Testis (tissue), 3 donors: ENCODE measurements around the gene CACNA1C. TPM values are rescaled to one million over a fixed set of nuclear protein-coding genes. Genes with fewer than 3 reads are reported as not detected.

Experiments used
- DNase-seq: peaks from one replicate; pipeline ENCODE4 v3.0.0-alpha.2; 2019
- H3K27ac ChIP-seq, 2 donors: fragments of 200-600 bp; sonication (generic); one replicate each; pipeline ENCODE4 v1.5.1; 2019
- H3K27me3 ChIP-seq: fragments of 200-600 bp; sonication (generic); one replicate; pipeline ENCODE4 v1.5.1; 2019
- H3K36me3 ChIP-seq: fragments of 200-600 bp; sonication (generic); one replicate; pipeline ENCODE4 v1.5.1; 2017; ENCODE audit warnings: low read depth; ENCODE audit errors: missing control alignments
- H3K4me1 ChIP-seq: fragments of 200-600 bp; sonication (generic); one replicate; pipeline ENCODE4 v1.5.1; 2019
- H3K4me3 ChIP-seq, 2 donors: fragments of 200-600 bp; sonication (generic); one replicate each; pipeline ENCODE4 v1.5.1; 2017 to 2019
- H3K9me3 ChIP-seq: fragments of 200-600 bp; sonication (generic); one replicate; pipeline ENCODE4 v1.5.1; 2017
- POLR2A ChIP-seq: fragments of 450-650 bp; IDR thresholded peaks from one replicate; pipeline ENCODE4 v1.6.1; 2017; ENCODE audit warnings: antibody characterized with exemption, mild to moderate bottlenecking, moderate library complexity
- WGBS, 2 donors: methylation state at CpG; one replicate each; pipeline ENCODE4 v1.1.5; 2018; 5-methylcytosine and 5-hydroxymethylcytosine counted together
- intact Hi-C: fragments of 100-400 bp; cut with DNase I; formaldehyde crosslinking; loops from one replicate; pipeline ENCODE4 v1.15.1; 2023; ENCODE audit warnings: low total_unique reads
- polyA plus RNA-seq: library from polyadenylated mRNA; stranded (reverse); fragments of 350-450 nt; fragmentation: Illumina TruSeq; extraction: RNeasy Lipid Tissue Mini Kit (QIAGEN cat#74804); gene quantifications from one replicate; pipeline ENCODE4 v1.2.3, GENCODE V29; 2014; ENCODE audit warnings: low read depth, low replicate concordance; ENCODE audit not compliant: insufficient read depth
- total RNA-seq, 2 donors: library from RNA; depleted of rRNA; stranded (reverse); fragments of >200 nt; gene quantifications; one replicate each; pipeline ENCODE4 v1.2.3, GENCODE V29; 2016
- TF ChIP-seq, protein P1 (sequence below), 3 experiments: fragments of 450-650 bp in 2 of 3; fragments of 200-600 bp in 1 of 3; sonication (generic) in 1 of 3; IDR thresholded peaks; one replicate each; pipeline ENCODE4 v1.5.1; 2016 to 2019; ENCODE audit warnings: antibody characterized with exemption in 3 of 3, mild to moderate bottlenecking in 2 of 3, moderate library complexity in 1 of 3

The CACNA1C gene
- total and polyA plus RNA-seq, 3 donors from 2014 or later = 20.3 to 36.8 (median 32.0) TPM

DNA sequence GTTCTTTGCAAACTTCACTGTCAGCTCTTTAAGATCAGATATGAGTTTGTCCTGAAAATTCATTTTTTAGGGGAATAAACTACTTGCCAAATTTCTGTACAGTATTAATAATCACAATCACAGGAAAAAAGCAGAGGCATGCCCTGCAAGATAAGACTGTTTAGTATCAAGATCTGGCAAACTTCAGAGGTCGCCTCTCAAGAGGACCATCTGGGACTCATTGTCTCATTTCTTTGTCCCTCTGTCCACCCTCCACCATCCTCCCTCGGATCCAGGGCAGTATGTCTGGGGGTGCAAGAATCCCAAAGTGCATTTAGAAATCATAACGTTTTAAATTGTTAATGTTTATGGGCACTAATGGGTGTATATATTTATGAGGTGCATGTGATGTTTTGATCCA is 509.6 kb downstream of the CACNA1C start:
- peaks cover 5% of the 10 kb centered on the region for H3K4me1 ChIP-seq
- no peak for DNase-seq
- intact Hi-C loops = no loop called here

DNA sequence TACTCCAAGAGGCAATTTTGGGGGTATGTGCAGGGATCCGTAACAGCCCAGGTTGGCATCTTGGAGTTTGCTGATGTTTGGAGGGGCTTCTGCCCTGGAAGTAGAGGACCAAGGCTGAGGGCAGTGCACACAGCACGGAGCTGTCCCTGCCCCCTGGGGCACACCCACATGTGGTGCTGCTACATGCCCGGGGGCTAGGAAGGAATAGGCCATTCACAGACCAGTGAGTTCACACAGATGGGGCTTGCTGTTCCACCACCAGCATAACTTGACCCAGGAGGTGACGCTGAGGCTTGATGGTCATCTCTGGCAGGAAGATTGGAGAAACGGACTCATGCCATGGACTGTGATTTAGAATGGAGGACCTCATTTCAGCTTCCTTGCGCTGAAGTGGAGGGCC is 510.9 kb downstream of the CACNA1C start:
- Histone ChIP-seq H3K27me3 (no peaks in the 10 kb centered on the region), H3K27ac (no peak overlapping the region), H3K4me3 (no peak overlapping the region), H3K4me1 (peaks cover 5% of the 10 kb centered on the region), H3K9me3 (no peaks in the 10 kb centered on the region), H3K36me3 (no peaks in the 10 kb centered on the region)
- TF ChIP-seq, protein P1, sequence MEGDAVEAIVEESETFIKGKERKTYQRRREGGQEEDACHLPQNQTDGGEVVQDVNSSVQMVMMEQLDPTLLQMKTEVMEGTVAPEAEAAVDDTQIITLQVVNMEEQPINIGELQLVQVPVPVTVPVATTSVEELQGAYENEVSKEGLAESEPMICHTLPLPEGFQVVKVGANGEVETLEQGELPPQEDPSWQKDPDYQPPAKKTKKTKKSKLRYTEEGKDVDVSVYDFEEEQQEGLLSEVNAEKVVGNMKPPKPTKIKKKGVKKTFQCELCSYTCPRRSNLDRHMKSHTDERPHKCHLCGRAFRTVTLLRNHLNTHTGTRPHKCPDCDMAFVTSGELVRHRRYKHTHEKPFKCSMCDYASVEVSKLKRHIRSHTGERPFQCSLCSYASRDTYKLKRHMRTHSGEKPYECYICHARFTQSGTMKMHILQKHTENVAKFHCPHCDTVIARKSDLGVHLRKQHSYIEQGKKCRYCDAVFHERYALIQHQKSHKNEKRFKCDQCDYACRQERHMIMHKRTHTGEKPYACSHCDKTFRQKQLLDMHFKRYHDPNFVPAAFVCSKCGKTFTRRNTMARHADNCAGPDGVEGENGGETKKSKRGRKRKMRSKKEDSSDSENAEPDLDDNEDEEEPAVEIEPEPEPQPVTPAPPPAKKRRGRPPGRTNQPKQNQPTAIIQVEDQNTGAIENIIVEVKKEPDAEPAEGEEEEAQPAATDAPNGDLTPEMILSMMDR (IDR thresholded peaks at IDR 0.05) = no peak
- TF ChIP-seq POLR2A = no peak
- intact Hi-C loops = no loop called here
- WGBS, 2 donors = 90 to 93% methylated on average over 6 of the region's 6 CpGs
- no peak for DNase-seq

More for the DNA sequence above, 509.6 kb downstream of the CACNA1C start:
- Histone ChIP-seq H3K27me3 (no peaks in the 10 kb centered on the region), H3K4me3 (no peak overlapping the region), H3K27ac (no peak overlapping the region), H3K9me3 (no peaks in the 10 kb centered on the region), H3K36me3 (no peaks in the 10 kb centered on the region)
- 32 to 39% methylated on average over 3 of the region's 3 CpGs for WGBS, 2 donors
- TF ChIP-seq POLR2A = no peak
- TF ChIP-seq, protein P1 (IDR thresholded peaks at IDR 0.05) = no peak

DNA sequence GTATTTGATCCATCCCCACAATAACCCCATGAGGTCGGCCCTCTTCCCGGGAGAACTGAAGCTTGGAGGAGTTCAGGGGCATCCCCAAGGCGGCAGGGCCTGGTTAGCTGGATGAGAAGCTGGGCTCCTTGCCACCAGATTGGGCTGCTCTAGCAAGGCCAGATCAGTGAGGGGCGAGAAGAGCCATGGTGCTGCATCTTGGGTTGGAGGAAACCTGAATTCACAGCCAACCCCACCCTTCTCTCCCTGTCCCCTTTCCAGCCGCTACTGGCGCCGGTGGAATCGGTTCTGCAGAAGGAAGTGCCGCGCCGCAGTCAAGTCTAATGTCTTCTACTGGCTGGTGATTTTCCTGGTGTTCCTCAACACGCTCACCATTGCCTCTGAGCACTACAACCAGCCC is 513.4 kb downstream of the CACNA1C start:
- H3K4me3 ChIP-seq = no peak overlapping the region
- H3K9me3 ChIP-seq = no peaks in the 10 kb centered on the region
- H3K36me3 ChIP-seq = no peaks in the 10 kb centered on the region
- no peaks in the 10 kb centered on the region for H3K27me3 ChIP-seq
- peaks cover 5% of the 10 kb centered on the region for H3K4me1 ChIP-seq
- no peak overlapping the region for H3K27ac ChIP-seq
- 90 to 95% methylated on average over 4 to 12 of the region's 12 CpGs for WGBS, 2 donors
- TF ChIP-seq, protein P1 (IDR thresholded peaks at IDR 0.05) = no peak
- no peak for TF ChIP-seq POLR2A
- intact Hi-C loops = no loop called here
- DNase-seq = no peak

DNA sequence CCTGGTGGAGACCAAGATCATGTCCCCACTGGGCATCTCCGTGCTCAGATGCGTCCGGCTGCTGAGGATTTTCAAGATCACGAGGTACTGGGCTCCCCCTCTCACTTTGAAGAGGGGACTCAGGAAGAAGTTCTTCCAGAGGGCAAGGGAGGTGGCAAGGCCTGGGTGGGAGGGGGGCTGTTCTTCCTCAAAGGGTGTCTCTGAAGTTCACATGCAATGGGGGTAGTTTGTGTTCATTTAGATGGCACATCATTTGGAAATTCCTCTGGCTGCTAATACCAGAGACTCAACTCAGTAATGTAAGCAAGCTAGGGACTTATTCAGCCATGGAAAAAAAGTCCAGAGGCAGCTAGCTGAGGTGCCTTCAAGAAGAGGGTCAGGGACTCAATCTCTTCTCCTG is 514.9 kb downstream of the CACNA1C start:
- Histone ChIP-seq H3K4me1 (no peaks in the 10 kb centered on the region), H3K9me3 (no peaks in the 10 kb centered on the region), H3K27me3 (no peaks in the 10 kb centered on the region), H3K36me3 (no peaks in the 10 kb centered on the region), H3K4me3 (no peak overlapping the region), H3K27ac (no peak overlapping the region)
- TF ChIP-seq POLR2A = no peak
- TF ChIP-seq, protein P1 (IDR thresholded peaks at IDR 0.05) = no peak
- 92 to 93% methylated on average over 4 of the region's 4 CpGs for WGBS, 2 donors
- no peak for DNase-seq
- intact Hi-C loops = no loop called here

DNA sequence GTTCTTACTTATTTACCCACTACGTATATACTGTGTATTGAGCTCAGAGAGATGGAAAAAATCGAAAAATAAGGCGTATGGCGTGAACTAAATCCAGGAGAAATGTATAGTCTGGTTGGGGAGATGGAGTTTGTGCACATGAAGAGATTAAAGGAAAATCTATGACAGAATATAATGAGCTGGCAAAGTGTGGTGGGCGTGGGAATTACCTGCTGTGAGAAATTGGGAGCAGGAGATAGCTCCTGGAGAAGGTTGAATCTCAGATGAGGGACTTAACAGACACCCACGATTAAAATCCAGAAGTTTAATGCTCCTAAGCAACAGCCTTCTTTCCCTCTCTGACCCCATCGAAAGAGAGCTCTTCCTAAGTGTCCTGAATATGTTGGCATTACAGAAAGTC is 517.8 kb downstream of the CACNA1C start:
- Histone ChIP-seq H3K4me1 (no peaks in the 10 kb centered on the region), H3K27me3 (no peaks in the 10 kb centered on the region), H3K9me3 (no peaks in the 10 kb centered on the region), H3K27ac (no peak overlapping the region), H3K4me3 (no peak overlapping the region), H3K36me3 (no peaks in the 10 kb centered on the region)
- no peak for DNase-seq
- TF ChIP-seq, protein P1 (IDR thresholded peaks at IDR 0.05) = no peak
- TF ChIP-seq POLR2A = no peak
- intact Hi-C loops = no loop called here
- WGBS, 2 donors = 92 to 93% methylated on average over 7 of the region's 7 CpGs
